Endothelial cell of umbilical vein (primary cell): ENCODE results near the gene SLC44A3. TPM values are rescaled to one million over a fixed set of nuclear protein-coding genes. Genes with fewer than 3 reads are reported as not detected.

Source experiments
- BruUV-seq: library from RNA; stranded (reverse); fragments of 400-500 nt; replicated peaks from 2 replicates; lab custom pipeline; 2021; lab: Mats Ljungman, UMichigan
- CTCF ChIA-PET: fragments of 300-600, 350-600 bp; sonication (Branson Sonifier 250); formaldehyde crosslinking; loops from one replicate; lab custom pipeline; 2021; ENCODE audit warnings: antibody characterized with exemption, inconsistent platforms; lab: Charles Lee
- POLR2A ChIA-PET: fragments of 300-600, 350-600 bp; sonication (Branson Sonifier 250); formaldehyde crosslinking; loops from one replicate; lab custom pipeline; 2021; ENCODE audit warnings: antibody characterized with exemption, inconsistent platforms; lab: Charles Lee
- DNase-seq: peaks from one replicate; pipeline ENCODE4 v3.0.0-alpha.2; 2011; ENCODE audit warnings: low read depth, low spot score
- FAIRE-seq: peaks from 2 replicates; lab custom pipeline; 2011; peaks lifted over from hg19 to GRCh38; lab: Jason Lieb, UNC
- H2AFZ ChIP-seq: 2 replicates; pipeline ENCODE4 v1.6.0; 2012; ENCODE audit warnings: low read depth, low read length, control low read depth, inconsistent platforms
- H3K27ac ChIP-seq: 2 replicates; pipeline ENCODE4 v1.5.1; 2011; ENCODE audit warnings: low read depth, mild to moderate bottlenecking, control low read depth, low read length, moderate library complexity; ENCODE audit not compliant: insufficient read depth
- H3K27me3 ChIP-seq, 2 experiments: 2 replicates each; pipeline versions ENCODE4 v1.6.0 to v1.6.1; 2011; ENCODE audit warnings: low read length in 2 of 2, mixed read lengths in 1 of 2; ENCODE audit not compliant: control insufficient read depth in 2 of 2, insufficient read depth in 2 of 2
- H3K36me3 ChIP-seq, 2 experiments: 2 replicates in 1 of 2; 3 replicates in 1 of 2; pipeline ENCODE4 v1.5.1; 2011; ENCODE audit warnings: low read length in 2 of 2, mild to moderate bottlenecking in 1 of 2, moderate library complexity in 1 of 2; ENCODE audit not compliant: control insufficient read depth in 2 of 2, insufficient read depth in 2 of 2; ENCODE audit errors: extremely low read depth in 1 of 2
- H3K4me1 ChIP-seq: 3 replicates; pipeline ENCODE4 v1.5.1; 2011; ENCODE audit warnings: mild to moderate bottlenecking, low read length; ENCODE audit not compliant: control insufficient read depth, insufficient read depth; ENCODE audit errors: extremely low read depth
- H3K4me2 ChIP-seq: 2 replicates; pipeline ENCODE4 v1.6.1; 2011; ENCODE audit warnings: low read length, control low read depth, mixed read lengths; ENCODE audit not compliant: insufficient read depth
- H3K4me3 ChIP-seq, 3 experiments: fragments of 200-600 bp in 1 of 3; sonication (generic), shearing (Covaris generic) in 1 of 3; replicated peaks in 1 of 3; 2 replicates each; pipeline ENCODE4 v1.5.1; 2011 to 2016; ENCODE audit warnings: control low read depth in 3 of 3, low read length in 3 of 3, mild to moderate bottlenecking in 2 of 3, inconsistent platforms in 1 of 3, low read depth in 1 of 3, moderate library complexity in 1 of 3; ENCODE audit not compliant: insufficient read depth in 1 of 3
- H3K79me2 ChIP-seq: 2 replicates; pipeline ENCODE4 v1.6.0; 2012; ENCODE audit warnings: low read length, inconsistent platforms; ENCODE audit not compliant: control insufficient read depth, insufficient read depth
- H3K9ac ChIP-seq: replicated peaks from 2 replicates; pipeline ENCODE3; 2011; ENCODE audit warnings: low read length, control low read depth; ENCODE audit not compliant: insufficient read depth; ENCODE audit errors: extremely low read depth
- H3K9me1 ChIP-seq: replicated peaks from 3 replicates; pipeline ENCODE4 v1.6.0; 2011; ENCODE audit warnings: mild to moderate bottlenecking, low read length; ENCODE audit not compliant: control insufficient read depth, insufficient read depth; ENCODE audit errors: extremely low read depth
- H3K9me3 ChIP-seq: replicated peaks from 2 replicates; pipeline ENCODE4 v1.5.1; 2012; ENCODE audit warnings: low read length, inconsistent platforms; ENCODE audit not compliant: control insufficient read depth, insufficient read depth
- H4K20me1 ChIP-seq: replicated peaks from 2 replicates; pipeline ENCODE3; 2011; ENCODE audit warnings: mild to moderate bottlenecking, low read length; ENCODE audit not compliant: control insufficient read depth, insufficient read depth; ENCODE audit errors: extremely low read depth
- CTCF ChIP-seq, 2 donors: IDR thresholded peaks; 1 replicate in 1 of 2; 2 replicates in 1 of 2; pipeline ENCODE4 v1.5.1; 2011; ENCODE audit warnings: low read length in 2 of 2, mild to moderate bottlenecking in 2 of 2, moderate library complexity in 2 of 2, control low read depth in 1 of 2, inconsistent platforms in 1 of 2, low read depth in 1 of 2; ENCODE audit not compliant: insufficient read depth in 1 of 2; ENCODE audit errors: extremely low read depth in 1 of 2
- EZH2 ChIP-seq: IDR thresholded peaks from 2 replicates; pipeline ENCODE4 v1.6.1; 2012; ENCODE audit warnings: borderline replicate concordance, low read depth, mild to moderate bottlenecking, moderate library complexity, low read length, inconsistent platforms; ENCODE audit not compliant: severe bottlenecking
- FOS ChIP-seq: IDR thresholded peaks from 2 replicates; pipeline ENCODE4 v1.6.1; 2011; ENCODE audit warnings: mild to moderate bottlenecking, low read length, moderate library complexity, borderline replicate concordance; ENCODE audit not compliant: insufficient read depth
- GATA2 ChIP-seq: IDR thresholded peaks from 2 replicates; pipeline ENCODE4 v1.7.0; 2011; ENCODE audit warnings: low read depth, mild to moderate bottlenecking, moderate library complexity, mixed read lengths, low read length; ENCODE audit not compliant: insufficient read length, insufficient read depth
- JUN ChIP-seq: IDR thresholded peaks from 2 replicates; pipeline ENCODE4 v1.6.1; 2011; ENCODE audit warnings: borderline replicate concordance, low read depth; ENCODE audit not compliant: insufficient read length, insufficient read depth
- MYC ChIP-seq: IDR thresholded peaks from one replicate; pipeline ENCODE4 v1.6.1; 2011; ENCODE audit warnings: mild to moderate bottlenecking, low read depth, low read length
- POLR2A ChIP-seq: IDR thresholded peaks from 2 replicates; pipeline ENCODE4 v1.6.1; 2012; ENCODE audit warnings: low read depth, mild to moderate bottlenecking, control low read depth, low read length
- POLR2AphosphoS5 ChIP-seq: IDR thresholded peaks from 2 replicates; pipeline ENCODE4 v1.6.1; 2012; ENCODE audit warnings: low read depth, mild to moderate bottlenecking, control low read depth, low read length, moderate library complexity; ENCODE audit not compliant: insufficient read depth
- dilution Hi-C: fragments of 300-500 bp; cut with MboI; formaldehyde crosslinking; loops from one replicate; pipeline ENCODE4 v1.15.0; 2019; ENCODE audit warnings: low sequenced_read_pairs; ENCODE audit not compliant: extremely low pct_ligation_motif_present
- intact Hi-C: fragments of 100-400 bp; cut with micrococcal nuclease; formaldehyde crosslinking; loops from one replicate; pipeline ENCODE4 v1.10.0; 2022
- polyA plus RNA-seq, 4 experiments: library from polyadenylated mRNA; depleted of rRNA in 3 of 4; stranded (reverse) in 3 of 4; unstranded in 1 of 4; fragments of >200 nt; gene quantifications; 2 replicates each; pipeline versions ENCODE4 v1.2.1 to v1.2.3, GENCODE V29; 2011 to 2012; ENCODE audit warnings: missing spikeins in 1 of 4
- total RNA-seq: library from RNA; stranded (reverse); gene quantifications from 2 replicates; pipeline ENCODE4 v1.2.3, GENCODE V29; 2021
- TF ChIP-seq, protein P1 (sequence below): IDR thresholded peaks from 2 replicates; pipeline ENCODE4 v1.6.1; 2011; ENCODE audit not compliant: insufficient read depth, insufficient read length

The SLC44A3 gene
- total and polyA plus RNA-seq, 2 donors (not counting 3 experiments of a cell fraction or from before 2014, with no cell fraction given), result 0.29 to 0.42 TPM

DNA sequence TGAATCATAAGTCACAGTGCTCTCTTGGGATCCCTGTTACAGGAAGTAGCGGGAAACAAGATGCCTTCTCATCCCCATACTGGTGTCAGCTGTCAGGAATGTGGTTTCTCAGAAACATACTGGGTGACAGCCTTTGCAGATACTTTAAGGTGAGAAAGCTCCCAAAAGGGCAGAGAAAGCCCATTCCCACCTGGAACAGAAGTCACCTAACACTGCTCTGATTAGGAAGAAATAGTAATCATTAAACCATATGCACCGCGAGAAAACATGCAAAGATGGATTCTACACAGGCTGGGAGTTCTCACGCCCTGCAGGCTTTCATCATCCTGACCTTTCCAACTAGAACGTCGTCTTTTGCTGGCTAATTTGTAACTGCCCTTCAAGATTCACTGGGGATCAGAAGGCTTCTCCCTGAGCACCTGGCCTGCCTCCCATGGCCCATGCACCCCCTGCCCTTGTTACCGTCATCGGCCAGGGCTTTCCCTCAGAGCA, 46.2 kb upstream of the SLC44A3 start:
- dilution Hi-C loops, result no loop called here
- POLR2A ChIA-PET, result no interaction called here
- FAIRE-seq, result no peak
- Histone ChIP-seq H3K9me3 (no peaks in the 10 kb centered on the region), H3K27ac (no peak overlapping the region), H3K27me3 (no peaks in the 10 kb centered on the region), H3K9me1 (no peaks in the 10 kb centered on the region), H2AFZ (no peak overlapping the region), H3K4me3 (no peak overlapping the region), H3K36me3 (no peaks in the 10 kb centered on the region), H3K79me2 (no peaks in the 10 kb centered on the region), H4K20me1 (no peaks in the 10 kb centered on the region), H3K4me2 (no peak overlapping the region), H3K4me1 (no peaks in the 10 kb centered on the region), H3K9ac (no peak overlapping the region)
- CTCF ChIA-PET, result no interaction called here
- no TSS peak for BruUV-seq
- intact Hi-C loops, result no loop called here
- no peak for DNase-seq
- TF ChIP-seq EZH2, result no peak
- TF ChIP-seq MYC, result no peak
- no peak for TF ChIP-seq JUN
- no peak for TF ChIP-seq POLR2A
- TF ChIP-seq, protein P1, sequence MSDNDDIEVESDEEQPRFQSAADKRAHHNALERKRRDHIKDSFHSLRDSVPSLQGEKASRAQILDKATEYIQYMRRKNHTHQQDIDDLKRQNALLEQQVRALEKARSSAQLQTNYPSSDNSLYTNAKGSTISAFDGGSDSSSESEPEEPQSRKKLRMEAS, result no peak
- TF ChIP-seq GATA2, result no peak

DNA sequence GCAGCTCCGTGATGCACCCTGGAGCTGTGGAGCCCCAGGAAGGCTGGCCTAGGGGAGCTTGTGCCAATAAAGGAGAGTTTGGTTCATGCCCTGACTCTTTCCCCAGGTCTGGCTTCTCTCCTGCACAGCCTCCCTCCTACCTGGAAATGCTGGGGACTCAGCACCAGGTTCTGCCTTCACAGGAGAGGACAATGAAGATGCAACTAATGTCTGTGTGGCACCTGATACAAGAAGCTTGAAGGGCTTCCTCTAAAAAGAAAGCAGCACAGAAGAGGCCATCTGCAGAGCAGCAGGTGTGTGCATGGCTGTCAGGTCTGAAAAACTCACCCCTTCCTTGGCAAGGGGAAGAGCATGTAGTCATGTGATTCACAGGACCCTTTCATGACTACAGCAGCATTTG, 43.7 kb upstream of the SLC44A3 start:
- Histone ChIP-seq H3K4me1 (no peaks in the 10 kb centered on the region), H3K9me3 (no peaks in the 10 kb centered on the region), H3K4me3 (no peak overlapping the region), H3K9ac (no peak overlapping the region), H3K36me3 (no peaks in the 10 kb centered on the region), H3K27me3 (peaks cover 0 to 4% of the 10 kb centered on the region in 2 experiments), H3K4me2 (no peak overlapping the region), H3K27ac (no peak overlapping the region), H2AFZ (no peak overlapping the region), H3K79me2 (no peaks in the 10 kb centered on the region), H4K20me1 (no peaks in the 10 kb centered on the region), H3K9me1 (no peaks in the 10 kb centered on the region)
- TF ChIP-seq MYC, result no peak
- TF ChIP-seq POLR2AphosphoS5, result no peak
- TF ChIP-seq POLR2A, result no peak
- no peak for TF ChIP-seq FOS
- TF ChIP-seq JUN, result no peak
- no peak for TF ChIP-seq GATA2
- TF ChIP-seq, protein P1, result no peak
- no peak for TF ChIP-seq EZH2
- TF ChIP-seq CTCF (IDR thresholded peaks at IDR 0.05; ENCODE audit: extremely low read depth in 1 of 2, insufficient read depth in 1 of 2, low read depth in 1 of 2, low read length in 2 of 2), result no peak
- no peak for DNase-seq
- dilution Hi-C loops, result no loop called here
- no peak for FAIRE-seq
- BruUV-seq, result no TSS peak
- intact Hi-C loops, result no loop called here
- CTCF ChIA-PET, result no interaction called here
- POLR2A ChIA-PET, result no interaction called here
